RPMI8226 (cell line): Measurements from ENCODE around the gene EIF4E3.
A peak's percentile ranks its signal among the peaks of the same experiment; 100 is the strongest.

Source experiments
- DNase-seq: peaks from one replicate; pipeline ENCODE4 v3.0.0-alpha.2; 2015

Gene EIF4E3

DNA sequence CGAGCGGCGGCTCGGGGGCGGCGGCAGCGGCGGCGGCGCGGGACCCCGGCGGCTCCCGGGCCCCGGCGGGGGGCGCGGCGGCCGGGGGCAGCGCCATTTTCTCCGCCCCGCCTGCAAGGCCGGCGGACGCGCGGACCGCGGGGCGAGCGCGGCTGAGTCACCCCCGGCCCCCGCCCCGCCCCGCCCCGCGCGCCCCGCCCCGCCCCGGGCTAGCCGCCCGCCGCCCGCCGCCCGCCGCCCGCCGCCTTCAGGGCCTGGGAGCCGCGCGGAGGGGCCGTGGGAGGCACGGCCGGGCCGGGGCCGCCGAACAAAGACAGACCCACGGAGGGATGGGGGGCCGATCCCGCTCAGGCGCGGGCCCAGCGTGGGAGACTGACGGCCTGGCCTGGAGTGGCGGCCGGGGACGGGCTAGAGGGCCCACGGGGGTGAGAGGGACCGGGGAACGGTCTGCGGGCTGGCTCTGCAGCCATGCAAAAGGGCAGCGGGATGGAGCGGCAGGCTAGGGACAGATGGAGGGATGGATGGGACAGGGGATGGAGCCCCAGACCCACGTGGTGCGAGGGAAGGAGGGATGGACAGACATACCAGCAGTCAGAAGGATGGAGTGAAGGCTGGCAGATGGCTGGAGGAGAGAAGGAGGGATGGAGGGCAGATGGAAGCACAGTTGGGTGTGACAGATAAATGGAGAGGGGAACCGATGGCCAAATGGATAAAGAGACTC is at the start of gene EIF4E3:
TSS of gene EIF4E3 (minus strand) at position 132 of the 721 bp plus-strand sequence. CDS start at position 97, 35 bp downstream.
- peak; percentile 47 for DNase-seq

DNA sequence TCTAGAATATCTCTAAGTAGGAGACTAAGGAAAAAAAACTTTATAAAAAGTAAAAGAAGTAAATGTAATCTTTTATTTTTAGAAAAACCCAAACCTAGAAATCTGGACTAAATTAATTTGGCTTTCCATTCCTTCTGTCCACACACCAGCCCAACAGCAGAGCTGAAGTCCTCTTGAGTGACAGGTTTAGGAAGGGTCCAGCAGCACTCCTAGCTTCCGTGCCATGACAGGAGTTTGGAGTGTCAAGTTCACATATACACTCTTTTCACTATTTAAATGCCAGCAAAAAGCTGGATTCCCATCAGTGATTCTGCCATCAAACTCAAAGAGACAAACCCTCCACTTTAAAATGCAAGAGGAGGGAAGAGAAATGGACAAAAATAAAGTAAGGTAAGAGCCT is 46.7 kb upstream of the EIF4E3 start:
- no peak for DNase-seq

DNA sequence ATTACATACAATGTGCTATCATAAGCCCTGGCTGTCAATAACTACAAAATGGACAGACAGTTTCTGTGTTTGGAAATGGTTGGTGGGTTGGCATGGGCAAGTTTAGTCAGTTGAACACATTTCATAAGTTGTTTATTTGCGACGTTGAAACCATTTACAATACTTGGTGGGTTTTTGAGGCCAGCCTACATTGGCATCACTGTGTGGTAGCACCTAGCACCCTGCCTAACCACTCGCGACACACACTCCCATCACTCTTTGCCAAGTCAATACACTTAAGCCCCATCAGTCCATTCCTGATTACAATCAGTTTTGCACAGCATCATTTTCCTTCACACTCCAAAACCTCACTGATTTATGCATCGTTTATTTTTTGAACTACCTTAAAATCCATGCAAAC is 45.9 kb upstream of the EIF4E3 start:
- DNase-seq, result no peak

DNA sequence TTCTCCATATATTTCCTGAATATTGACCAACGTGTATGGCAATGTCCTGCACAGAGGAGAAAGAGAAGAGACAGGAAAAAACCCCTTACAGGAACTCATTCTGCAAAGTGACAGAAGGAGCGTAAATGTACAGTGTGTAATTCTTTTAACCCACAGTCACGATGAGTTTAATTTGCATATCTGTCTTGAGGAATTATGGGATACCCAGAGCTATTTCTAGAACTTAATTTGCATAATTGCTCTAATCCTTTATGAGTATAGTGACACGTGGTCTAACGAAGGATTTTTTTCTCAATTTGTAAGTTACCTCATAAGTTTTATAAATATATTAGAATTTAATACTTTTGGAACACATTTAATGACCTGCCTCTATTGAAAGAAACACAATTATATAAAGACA is 38.2 kb upstream of the EIF4E3 start:
- no peak for DNase-seq

DNA sequence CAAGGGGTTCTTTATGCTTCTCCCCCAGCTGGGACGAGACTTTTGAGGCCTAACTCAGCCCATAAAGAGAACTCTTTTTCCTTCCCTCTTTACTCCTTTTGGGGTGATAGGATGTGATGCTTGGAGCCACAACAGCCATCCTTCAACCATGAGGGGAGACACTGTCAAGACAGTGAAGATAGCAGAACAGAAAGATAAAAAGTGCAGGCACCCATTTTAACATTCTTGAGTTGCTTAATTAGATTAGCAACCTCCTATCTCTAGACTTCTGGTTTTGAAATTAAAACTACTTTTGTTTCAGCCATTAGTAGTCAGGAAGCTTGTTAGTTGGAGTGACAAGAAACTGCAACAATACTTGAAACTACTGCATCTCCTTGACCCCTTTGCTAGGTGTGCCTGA is 34.9 kb upstream of the EIF4E3 start:
- DNase-seq, result no peak

DNA sequence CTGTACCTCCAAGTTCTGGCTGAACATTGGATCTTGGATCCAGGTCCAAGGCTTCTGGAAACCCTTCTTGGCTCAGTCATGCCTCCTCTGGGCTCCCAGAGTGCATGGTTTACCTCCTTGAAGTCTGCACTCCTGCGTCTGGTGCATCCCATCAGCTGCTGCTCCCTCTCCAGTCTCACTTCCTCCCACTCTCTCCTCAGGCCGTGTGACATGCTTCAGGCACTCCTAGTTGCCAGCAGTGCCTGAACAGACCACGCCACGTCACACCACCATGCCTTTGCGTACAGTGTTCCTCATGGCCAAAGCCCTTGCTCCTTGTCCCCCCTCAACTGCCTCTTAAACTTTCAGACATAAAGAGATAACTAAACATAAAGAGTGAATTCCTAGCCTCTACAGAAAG is 34.2 kb upstream of the EIF4E3 start:
- no peak for DNase-seq

DNA sequence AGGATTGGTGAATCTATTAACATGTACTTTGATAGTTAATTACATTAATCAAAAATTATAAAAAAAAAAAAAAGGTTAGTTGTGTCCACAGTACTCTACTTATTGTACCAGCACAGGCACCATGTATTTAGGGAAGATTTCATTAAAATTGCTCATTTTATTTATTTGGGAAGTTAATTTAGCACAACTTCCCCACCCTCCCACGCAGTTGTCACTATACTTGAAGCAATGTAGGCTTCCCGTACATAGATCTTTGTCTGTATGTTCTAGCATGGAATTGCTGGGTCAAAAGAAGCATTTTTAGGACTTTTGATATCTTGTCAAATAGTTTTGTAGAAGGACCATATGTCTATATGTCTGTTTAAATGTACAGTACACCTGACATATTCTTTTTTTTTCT is 32.9 kb upstream of the EIF4E3 start:
- no peak for DNase-seq

DNA sequence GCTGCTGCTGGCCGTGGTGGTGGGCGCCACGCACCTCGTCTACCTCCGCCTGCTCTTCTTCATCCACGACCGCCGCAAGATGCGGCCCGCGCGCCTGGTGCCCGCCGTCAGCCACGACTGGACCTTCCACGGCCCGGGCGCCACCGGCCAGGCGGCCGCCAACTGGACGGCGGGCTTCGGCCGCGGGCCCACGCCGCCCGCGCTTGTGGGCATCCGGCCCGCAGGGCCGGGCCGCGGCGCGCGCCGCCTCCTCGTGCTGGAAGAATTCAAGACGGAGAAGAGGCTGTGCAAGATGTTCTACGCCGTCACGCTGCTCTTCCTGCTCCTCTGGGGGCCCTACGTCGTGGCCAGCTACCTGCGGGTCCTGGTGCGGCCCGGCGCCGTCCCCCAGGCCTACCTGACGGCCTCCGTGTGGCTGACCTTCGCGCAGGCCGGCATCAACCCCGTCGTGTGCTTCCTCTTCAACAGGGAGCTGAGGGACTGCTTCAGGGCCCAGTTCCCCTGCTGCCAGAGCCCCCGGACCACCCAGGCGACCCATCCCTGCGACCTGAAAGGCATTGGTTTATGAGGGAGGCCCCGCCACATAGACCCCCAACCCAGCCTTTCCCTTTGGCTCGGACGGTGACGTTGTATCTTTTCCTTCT is 29.5 kb upstream of the EIF4E3 start:
- no peak for DNase-seq

DNA sequence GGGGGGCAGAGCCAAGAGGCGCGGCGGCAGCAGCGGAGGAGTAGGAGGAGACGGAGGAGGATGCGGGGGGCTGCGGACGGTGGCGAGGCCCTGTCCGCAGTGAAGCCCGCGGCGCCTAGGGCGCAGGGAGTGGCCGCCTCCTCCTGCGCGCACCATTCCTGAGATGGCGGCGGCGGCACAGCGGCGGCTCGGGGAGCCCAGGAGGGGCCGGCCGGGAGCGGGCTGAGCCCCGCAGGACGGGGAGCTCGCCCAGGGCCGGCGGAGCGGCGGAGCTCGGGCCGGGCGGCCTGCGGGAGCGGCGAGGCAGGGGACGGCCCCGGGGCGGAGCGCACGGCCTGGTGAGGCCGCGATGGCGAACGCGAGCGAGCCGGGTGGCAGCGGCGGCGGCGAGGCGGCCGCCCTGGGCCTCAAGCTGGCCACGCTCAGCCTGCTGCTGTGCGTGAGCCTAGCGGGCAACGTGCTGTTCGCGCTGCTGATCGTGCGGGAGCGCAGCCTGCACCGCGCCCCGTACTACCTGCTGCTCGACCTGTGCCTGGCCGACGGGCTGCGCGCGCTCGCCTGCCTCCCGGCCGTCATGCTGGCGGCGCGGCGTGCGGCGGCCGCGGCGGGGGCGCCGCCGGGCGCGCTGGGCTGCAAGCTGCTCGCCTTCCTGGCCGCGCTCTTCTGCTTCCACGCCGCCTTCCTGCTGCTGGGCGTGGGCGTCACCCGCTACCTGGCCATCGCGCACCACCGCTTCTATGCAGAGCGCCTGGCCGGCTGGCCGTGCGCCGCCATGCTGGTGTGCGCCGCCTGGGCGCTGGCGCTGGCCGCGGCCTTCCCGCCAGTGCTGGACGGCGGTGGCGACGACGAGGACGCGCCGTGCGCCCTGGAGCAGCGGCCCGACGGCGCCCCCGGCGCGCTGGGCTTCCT is 28.8 kb upstream of the EIF4E3 start, which contains the start of gene GPR27:
TSS of gene GPR27 (plus strand) at position 155 of the 909 bp plus-strand sequence. CDS start at position 350, 195 bp downstream.
- no peak for DNase-seq

DNA sequence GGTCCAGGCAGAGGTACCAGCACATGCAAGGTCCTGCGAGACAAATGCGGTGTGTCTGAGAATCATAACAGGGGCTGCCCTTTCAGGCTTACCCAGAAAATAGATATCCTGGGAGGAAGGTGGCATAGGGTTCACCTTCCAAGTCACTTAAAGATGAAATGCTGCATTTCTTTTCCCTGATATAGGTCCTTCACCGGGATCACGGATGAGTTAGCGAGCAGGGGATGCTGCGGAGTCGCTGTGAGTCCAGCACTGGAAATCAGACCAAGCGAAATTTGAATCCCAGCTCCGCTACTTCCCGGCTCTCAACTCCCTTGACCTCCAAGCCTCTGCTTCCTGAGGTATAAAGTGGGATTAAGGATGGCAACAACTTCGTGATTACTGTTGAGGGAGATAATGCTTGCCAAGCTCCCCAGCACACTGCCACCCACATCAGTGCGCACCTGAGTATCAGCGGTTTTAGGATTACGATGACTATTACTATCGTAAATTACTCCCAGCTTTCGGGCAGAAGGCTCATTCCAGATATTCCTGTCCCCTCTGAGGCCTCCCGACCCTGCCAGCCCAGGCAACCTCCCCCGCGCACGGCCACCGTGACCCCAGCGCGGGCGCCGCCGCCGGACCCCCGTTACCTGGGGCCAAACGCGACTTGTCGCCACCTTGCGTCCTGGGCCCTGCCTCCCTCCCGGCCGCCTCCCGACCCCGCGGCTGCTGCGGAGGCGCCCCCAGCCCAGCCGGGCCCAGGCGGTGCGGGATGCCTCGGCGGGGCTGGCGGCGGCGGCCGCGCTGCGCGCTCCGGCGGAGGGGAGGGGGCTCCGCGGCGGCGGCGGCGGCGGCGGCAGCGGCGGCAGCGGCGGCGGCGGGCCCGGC is 27.9 kb upstream of the EIF4E3 start:
- no peak for DNase-seq

DNA sequence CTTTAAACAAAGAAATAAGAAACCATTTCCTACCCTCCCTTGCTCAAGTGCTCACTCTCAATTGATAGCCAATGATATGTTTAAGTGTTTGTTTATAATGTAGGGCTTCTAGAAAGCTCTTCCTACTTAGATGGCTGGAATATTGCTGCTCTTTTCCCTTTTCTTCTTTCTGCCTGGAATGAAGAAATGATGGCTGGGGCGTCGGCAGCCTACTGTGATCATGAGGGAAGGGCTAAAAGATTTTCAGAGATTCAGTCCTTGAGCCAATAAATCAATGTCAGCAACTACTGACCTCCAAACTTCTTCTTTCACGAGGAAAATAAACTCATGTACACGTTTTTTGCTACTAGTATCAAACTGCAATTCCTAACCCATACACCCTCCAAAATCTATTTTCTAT is 26.4 kb upstream of the EIF4E3 start:
- no peak for DNase-seq

DNA sequence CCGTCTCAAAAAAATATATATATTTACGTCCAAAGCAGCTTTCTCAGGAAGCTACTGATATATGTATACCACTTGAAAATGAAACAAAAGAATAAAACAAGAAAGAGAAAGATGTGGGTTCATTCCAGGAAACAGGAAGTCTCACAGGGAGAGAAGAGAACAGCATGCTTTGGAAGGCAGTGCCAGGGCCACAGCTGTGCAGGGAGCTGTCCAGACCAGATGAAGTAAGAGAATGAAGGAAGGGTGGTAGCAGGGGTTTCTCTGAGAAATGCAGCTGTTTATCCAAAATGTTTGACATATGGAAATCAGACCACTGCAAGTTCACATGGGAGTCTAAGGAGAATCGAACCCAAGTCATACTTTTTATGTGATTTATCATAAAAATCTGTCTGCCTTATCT is 19.5 kb upstream of the EIF4E3 start:
- no peak for DNase-seq

DNA sequence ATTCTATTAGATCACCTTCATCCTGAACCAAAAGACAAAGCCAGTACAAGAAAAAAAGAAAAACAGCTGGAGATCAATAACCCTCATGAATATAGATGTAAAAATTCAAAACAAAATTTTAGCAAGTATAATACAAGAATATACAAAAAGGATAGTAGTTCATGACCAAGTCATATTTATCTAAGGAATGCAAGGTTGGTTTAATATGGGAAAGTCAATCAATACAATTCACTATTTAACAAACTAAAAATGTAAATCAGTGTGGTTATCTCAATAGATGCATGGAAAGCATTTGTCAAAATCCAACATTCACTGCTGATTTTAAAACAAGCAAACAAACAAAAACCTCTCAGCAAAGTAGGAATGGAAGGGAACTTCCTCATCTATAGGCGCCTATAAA is 17.4 kb upstream of the EIF4E3 start:
- DNase-seq, result no peak

DNA sequence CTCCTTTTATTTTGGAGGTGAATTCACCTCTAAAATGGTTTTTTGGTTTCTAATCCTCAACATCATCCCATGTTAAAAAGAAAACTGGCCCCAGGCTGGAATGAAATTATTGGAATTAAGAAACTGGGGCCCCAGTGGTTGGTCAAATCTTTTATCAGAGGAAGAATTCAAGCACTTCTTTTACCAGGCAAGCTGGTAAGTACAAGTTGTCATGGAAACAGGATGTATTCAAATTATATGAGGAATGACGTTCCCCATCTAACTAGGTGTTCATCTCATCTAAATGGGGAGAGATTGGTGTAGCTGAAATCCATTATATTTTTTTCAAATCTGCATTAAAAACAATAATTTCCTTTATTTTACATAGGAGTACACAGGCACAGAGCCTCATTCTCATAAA is 9.7 kb upstream of the EIF4E3 start:
- DNase-seq, result no peak

DNA sequence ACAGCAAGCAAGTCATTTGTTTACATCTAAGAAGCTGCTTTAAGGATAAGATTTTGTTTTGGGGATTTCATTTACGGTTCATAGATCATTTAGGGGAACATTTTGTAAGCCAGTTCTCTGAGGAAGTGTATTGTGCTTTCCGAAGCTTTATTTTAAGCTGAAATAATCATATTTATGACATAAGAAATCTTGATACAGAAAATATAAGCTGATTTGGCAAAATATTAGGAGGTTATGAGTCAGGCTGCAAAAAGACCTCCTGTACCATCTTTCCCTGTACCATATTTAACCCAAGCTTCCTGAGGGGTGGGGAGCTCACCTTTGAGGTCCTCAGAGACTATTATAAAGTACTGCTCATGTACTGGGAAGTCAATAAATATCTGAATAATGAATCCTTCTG is 8.1 kb upstream of the EIF4E3 start:
- DNase-seq, result no peak

DNA sequence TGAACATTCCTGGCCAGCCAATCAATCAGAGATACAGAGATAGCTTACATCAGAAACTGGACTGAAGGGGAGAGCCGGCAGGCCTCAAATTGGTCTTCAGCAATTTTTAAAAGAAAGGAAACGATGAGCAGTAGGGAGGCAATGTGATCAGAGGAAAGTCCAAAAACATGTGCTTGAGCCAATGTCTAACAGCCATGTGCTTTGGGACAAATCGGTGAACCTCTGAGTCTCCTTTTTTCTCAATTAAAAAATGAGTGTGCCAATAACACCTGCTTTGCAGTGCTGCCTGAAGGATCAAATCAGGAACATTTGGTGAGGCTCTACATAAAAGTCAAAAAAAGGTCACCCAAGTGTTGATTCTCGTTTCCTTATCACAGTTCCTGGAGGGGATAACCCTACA is 7.4 kb upstream of the EIF4E3 start:
- no peak for DNase-seq

DNA sequence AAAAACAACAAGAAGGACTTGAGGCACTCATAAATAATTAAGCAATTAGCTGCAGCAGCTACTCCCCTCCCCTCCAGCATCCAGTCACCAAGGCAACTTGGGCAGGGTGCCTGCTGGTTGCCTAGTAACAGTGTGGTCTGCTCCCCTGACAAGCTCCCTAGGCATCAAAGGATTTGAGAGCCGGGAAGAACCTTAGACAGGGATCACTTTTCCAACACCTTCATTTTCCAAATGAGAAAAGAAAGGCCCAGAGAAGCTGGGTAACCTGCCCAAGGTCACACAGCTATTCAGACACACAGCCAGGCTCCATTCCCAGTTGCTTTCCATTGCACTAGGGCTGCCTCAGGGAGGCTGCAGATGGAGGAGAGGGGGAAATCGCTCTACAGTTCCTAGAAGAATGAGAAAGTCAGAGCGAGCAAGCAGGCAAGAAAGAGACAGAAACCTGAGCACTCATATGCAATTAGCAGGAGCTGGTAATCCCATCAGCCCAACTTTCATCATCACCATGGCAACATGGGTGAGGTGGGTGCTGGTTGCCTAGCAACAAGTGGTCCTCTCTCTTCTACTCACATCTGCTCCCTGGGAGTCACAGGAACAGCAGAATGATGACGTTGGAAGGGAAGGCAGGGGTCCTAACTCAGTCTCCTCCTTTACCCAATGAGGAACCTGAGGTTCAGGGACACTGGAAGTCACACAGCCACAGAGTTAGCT is 3.6 kb upstream of the EIF4E3 start:
- DNase-seq, result no peak

DNA sequence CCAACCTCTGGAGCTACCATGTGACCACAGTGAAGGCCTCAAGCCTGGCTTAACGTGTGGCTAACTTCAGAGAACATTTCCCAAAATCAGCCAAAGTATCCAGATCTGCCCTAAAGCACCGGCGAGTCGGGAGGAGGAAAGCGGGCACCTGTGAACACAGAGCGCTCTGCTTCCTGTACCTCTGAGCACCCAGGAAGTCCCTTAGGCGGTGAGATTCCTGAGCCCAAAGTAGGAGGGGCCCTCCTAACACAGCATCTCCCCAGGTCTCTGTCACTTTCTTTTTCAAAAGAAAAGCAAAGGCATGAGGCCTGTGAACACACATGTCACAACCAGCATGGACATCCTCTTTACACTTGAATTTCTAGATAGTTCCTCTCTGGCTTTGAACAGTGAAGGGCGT is 944 bp upstream of the EIF4E3 start:
- DNase-seq, result no peak

DNA sequence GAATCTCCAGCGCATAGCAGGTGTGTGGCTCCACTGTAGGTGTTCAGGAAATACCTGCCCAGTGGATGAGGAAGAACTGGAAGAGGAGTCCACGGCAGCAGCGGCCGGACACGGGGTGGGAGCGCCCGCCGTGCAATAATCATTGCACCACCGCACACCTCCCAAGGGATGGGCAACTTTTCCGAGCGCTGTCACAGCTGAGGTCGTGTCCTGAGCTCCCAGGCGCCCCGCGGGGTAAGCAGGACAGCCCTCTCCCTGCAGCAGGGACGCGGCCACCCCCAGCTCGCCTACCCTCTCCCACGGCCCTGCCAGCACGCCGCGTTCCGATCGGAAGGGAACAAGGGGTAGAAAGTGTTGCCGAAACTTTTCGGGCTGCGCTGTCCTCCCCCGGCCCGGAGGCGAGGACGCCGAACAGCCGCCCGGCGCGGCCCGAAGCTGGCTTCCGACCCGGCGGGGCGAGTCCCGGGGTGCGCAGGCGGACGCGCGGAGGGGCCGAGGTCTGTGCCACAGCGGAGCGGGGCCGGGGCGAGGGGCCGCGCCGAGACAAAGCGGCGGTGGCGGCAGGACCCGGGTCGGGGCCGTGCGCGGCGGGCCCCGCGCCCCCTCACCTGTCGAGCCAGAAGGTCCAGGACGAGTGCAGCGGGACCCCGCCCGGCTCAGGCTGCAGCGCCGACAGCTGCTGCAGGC is 475 bp downstream of the EIF4E3 start:
- peak; percentile 43 for DNase-seq

DNA sequence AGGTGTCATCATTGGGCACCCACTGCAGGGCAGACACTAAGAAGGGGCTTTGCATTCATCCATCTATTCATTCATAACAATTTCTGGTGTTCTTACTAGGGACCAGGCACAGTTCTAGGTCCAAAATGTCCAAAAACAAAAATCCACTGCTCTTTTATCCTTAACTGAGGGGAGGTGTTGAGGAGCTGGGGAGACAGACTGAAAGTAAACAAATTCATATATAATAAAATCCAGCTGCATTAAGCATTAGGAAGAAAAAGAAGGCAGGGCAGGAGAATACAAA is 1.1 kb downstream of the EIF4E3 start:
- no peak for DNase-seq

DNA sequence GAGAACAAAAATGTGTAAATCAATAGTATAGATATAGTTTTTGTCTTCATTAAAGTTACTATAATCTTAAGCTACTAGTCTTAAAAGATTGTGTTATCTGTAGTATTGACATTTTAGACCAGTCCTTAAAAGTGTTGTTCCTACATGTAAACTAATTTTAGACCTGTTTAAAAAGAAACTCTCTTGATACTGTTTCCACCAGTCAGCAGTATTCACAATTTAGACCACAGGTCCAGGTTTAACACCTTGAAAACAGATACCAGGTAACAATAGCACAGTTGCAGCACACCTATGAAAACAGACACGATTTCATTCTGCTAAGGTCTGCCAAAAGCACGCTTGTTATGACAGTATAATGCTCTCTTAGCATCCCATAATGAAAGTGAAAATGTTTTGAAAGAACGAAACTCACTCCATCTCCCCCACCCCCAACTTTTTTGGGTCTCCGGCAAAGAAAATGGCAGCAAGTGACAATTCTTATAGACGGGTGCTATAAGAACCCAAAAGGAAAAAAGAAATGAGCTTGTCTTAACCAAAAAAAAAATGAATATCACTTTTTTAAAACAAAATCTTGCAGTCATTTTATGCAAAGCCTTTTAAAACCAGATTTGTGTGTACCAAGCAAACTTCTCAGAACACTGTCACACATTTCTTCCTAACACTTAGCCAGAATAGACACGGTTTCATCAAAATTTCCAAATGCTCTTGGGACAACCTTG is 1.6 kb downstream of the EIF4E3 start:
- DNase-seq, result peak; percentile 83
